ENCODE results near the gene MAP4.
"Not testable (repeated sequence)": the region's sequence is repeated elsewhere in the genome, so short reads cannot be mapped to it uniquely, and the experiment has no call there.

The MAP4 gene

GRCh38 chr3:47892286-47893040 is 123.8 kb downstream of the MAP4 start:
- no peak for DNase-seq

GRCh38 chr3:47891613-47892005 is 124.6 kb downstream of the MAP4 start:
- no peak for DNase-seq

DNA sequence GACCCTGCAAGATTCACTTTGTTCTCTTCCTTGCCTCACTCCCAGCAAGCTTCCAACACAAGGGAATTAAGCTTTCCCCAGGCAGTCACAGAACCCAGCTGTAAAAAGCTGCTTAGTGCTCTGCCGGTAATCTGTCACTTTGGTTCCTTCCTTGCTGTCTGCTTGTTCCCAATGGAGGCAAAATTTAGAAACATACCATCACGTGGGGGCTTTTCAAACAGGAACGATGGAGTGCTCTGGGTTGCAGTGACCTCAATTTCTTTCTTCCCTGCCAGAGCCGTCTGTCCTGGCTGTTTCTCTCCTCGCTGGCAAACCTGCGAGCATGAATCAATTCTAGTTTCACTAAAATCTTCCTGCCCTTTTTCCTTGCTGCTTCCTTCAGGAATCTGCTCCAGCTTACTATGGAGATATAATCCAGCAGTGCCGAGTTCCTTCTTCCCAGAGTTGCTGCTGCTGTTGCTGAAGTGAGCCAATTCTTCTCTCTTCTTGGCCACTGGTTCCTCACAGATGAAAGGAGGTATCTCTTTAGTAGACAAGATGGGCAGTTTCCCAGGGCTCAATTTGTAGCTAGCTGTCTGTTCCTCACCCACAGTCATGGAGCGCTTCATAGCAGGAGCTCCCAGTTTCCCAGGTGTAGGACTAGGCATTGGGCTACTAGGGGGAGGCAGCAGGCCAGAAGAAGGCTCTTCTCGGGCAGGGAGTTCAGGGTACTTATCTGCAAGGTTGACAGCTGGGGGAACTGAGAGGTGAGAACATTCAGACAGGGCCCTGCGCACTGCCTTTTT is 125.2 kb downstream of the MAP4 start:
- no peak for DNase-seq

- no peak for DNase-seq
Measured at GRCh38 chr3:47890126-47890827, 125.9 kb downstream of the MAP4 start.

GRCh38 chr3:47888986-47889757 is 127.0 kb downstream of the MAP4 start:
- no peak for DNase-seq

DNA sequence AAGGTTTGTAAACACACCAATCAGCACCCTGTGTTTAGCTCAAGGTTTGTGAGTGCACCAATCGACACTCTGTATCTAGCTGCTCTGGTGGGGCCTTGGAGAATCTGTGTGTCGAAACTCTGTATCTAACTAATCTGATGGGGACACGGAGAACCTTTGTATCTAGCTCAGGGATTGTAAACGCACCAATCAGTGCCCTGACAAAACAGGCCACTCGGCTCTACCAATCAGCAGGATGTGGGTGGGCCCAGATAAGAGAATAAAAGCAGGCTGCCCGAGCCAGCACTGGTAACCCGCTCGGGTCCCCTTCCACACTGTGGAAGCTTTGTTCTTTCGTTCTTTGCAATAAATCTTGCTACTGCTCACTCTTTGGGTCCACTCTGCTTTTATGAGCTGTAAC is 128.2 kb downstream of the MAP4 start:
- DNase-seq = not testable (repeated sequence)

DNA sequence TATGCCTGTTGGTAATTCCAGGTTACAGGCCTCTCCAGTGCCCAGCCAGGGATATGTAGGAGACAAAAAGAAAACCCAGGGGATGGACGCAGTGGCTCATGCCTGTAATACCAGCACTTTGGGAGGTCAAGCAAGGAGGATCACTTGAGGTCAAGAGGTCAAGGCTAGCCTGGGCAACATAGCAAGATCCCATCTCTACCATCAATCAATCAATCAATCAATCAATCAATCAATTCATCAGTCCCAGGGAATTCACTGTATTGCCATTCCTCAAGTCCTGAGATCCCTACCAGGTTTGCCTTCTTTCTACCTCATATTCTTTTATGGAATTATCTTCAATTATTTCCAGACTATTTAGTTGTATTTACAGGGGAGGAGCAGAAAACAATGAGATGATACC is 131.0 kb downstream of the MAP4 start:
- no peak for DNase-seq

- DNase-seq = no peak
Measured at GRCh38 chr3:47884603-47885002, 131.6 kb downstream of the MAP4 start.

DNA sequence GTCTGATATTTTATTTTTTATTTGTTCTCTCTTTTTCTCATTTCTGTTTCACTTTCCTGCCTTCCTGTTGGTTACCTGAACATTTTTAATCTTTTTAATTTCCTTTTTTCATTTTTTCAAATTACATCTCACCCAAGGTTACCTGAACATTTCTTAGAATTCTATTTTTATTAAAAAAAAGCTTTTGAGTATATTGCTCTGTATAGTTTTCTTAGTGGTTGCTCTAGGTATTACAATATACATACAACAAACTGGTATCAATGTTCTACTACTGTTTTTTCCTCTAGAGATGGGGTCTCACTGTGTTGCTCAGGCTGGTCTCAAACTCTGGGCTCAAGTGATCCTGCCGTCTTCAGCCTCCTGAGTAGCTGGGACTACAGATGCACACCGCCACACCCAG is 133.9 kb downstream of the MAP4 start:
- no peak for DNase-seq

DNA sequence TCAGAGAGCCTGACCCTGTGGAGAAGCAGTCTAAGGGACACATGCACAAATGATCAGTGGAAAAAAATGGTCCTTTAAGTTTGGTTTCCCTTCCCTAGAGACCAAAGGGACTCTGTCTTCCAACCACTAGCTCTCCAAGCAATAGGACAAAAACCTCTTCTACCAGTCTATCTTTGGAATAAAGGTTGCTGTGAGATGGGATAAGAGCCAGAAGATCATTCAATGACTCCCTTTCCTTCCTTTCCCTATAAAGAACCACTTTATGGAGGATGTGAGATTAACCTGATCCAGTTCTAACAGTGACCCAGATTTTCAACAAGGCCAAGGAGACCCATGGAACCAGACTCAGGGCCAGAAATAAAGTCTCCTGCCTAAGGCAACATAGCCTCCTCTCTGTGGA is 138.5 kb downstream of the MAP4 start:
- DNase-seq = no peak

DNA sequence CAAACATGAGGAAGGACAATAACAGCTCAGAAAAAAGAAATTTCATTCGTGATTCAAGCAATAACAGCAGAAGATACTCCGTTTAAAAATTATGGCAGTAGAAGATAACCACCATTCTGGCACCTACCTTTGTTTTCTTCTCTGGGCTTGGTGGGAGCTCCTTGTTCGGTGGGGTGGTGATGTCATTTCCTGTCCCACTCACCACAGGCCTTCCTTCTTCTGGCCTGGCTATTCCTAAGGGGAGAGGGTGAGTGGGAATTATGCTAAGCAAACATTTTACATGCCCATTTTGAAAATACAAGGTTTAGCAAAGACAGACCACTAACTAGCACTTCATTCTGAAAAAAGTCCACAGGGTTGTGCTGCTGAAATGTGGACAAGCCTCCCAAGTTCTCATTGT is 138.9 kb downstream of the MAP4 start:
- no peak for DNase-seq

DNA sequence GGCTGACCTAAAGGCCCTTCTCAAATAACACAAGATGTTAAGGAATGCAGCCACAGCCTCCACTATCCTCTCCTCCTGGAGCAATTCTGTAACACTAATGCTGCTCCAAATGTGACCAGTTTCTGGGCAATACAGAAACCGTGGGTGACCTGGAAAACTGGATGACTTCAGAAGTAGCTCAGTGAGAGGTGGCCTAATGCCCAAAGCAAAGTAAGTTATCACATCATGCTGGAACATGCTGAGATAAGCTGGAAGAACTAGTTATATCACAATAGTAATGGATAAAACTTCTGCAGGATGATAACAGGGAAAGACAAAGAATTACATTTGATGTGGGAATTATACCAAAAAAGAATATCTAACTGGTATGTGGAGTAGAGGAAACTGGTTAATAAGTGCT is 141.3 kb downstream of the MAP4 start:
- DNase-seq = no peak

GRCh38 chr3:47874438-47874837 is 141.8 kb downstream of the MAP4 start:
- no peak for DNase-seq

DNA sequence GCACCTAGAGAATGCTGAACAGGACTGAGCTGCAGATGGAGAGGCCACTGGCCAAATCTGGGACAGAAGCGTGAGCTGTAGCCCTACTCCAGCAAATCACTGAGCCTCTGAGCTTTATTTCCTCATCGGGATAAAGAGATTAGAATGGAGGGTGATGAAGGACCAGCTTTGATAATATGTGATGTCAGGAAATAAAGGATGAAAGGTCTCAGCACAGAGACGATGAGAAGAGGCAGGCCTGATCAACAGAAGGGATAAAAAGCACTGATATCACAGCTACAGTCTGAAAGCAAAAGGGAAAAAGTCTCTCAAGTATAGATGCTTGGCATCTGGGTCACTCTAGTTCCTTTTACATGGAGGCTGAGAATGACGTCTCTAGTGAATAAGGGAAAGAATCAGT is 143.3 kb downstream of the MAP4 start:
- no peak for DNase-seq

- no peak for DNase-seq
Measured at GRCh38 chr3:47871389-47871788, 144.8 kb downstream of the MAP4 start.

DNA sequence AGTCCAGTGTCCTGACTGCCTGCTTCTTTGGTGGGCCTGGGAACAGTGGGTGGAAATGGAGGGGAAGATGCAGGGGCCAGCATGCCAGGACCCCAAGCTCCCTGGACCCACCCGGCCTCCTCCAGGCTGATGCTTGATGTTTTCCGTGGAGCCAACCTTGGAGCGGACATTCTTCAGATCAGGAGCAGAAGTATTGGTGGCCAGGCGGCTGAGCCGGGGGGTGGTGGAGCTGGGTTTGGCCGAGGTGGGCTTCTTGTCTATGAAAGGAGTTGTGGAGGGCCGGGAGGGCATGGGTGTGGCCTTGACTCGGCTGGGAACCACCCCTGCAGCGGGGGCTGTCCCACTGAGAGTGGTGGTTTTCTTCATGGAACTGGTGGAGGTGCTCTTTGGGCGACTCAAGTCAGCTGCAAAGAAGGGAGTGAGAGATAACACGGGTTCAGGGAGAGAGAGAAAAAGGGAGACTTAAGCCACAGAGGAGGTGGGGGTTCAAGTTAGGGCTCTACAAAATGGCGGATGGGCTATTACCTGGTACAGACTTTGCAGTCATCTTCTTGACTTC is 145.4 kb downstream of the MAP4 start:
- DNase-seq = no peak

DNA sequence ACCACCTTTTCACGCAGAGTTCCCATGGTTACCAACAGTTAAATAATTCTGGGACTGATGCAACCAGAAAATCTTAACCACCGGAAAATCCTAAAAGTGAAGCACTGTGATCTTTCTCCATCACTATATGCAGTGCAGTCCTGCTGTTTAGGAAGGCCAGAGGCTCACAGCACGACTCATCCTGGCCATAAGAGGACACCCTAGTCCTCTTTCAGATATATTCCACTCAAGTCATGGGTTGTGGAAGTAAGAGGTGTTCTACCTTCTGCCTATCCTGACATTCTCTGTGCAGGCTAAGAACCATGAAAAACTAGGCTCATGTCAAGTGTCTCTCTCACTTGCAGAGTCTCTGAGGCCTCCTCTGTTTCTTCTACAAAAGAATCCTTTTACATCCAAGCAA is 146.1 kb downstream of the MAP4 start:
- DNase-seq = no peak

DNA sequence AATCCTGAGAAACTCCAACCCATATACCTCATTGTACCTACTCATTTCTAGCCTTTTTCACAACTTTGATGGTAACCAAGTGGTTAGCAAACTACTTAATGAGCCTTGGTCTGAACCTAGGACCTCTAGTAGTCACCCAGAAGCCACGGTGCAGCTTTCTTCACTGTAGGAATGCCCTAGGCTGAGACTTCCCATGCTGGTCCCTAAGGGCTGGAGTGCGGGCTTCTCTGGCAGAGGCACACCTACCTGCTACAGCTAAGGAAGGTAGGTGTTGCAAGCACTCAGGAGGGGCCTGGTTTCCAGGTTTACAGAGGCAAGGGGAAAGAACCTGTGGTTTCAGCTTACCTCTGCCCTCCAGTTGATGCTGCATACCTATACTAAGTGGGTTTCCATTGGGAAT is 147.9 kb downstream of the MAP4 start:
- DNase-seq = no peak

DNA sequence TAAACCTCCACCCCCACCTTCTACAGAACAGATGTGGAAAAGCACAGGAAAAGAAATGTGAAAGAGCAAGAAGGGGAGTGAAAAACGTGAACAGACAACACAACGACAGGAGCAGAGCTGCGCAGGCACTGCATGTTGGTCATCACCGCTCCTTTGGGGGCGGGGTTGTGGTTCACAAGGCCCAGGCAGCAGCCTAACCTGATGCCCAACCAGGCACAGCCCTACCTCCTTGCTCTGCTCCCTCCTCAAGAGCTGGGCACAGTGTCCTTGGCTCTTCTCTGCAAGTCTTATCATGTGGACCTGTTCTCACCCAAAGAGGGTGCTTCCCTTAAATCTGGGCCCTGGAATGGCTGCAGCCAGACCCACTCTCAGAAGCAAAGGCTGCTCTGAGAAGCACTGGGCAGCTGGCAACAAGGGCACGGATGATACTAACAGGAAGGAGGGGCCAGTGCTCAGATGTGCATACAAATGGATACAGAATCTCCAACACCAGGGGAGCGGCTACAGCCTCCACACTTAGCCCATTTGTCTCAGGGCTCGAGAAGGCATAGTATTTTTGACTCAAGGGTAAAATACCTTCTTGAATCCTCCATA is 148.7 kb downstream of the MAP4 start:
- no peak for DNase-seq

GRCh38 chr3:47865192-47865591 is 151.0 kb downstream of the MAP4 start:
- DNase-seq = no peak

DNA sequence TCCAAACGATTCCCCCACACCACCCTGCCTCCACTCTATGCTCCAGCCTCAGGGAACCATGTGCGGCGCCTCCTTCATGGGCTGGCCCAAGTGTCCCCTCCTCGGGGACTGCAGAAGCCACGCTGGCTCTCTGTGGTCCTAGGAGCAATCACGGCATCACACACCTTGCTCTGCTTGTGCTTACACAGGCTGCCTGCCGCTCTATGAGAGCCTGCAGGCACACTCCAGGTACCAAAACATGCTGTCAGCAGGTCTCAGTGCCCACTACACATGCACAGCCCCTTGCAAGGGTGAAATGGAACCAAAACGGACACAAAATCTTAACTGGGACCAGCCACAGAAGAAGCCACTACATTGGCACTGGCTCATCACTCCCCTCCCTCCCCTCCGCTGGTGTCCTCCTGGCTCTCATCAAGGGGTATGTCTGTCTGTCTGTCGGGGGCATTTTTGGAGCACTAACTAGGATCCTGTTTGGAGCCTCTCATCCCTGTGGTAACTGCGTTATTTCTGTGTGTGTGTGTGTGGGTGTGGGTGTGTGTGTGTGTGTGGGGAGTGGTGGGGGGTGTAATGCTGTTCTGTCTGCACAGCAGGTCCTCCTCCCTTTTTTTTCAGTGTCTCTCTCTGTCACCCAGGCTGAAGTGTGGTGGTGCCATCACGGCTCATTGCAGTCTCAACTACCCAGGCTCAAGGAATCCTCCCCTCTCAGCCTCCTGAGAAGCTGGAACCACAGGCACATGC is 152.7 kb downstream of the MAP4 start:
- DNase-seq = no peak

All from suppressor macrophage treated with lipopolysaccharide for 4 hours (primary cell).